ENCODE results near the gene SAA1.

SAA1 gene

GRCh38 chr11:18310800-18311340, 44.8 kb downstream of the SAA1 start:
- DNase-seq (ENCODE audit: low read depth in 2 of 2) = no peak

GRCh38 chr11:18312012-18312411, 45.9 kb downstream of the SAA1 start:
- DNase-seq (ENCODE audit: low read depth in 2 of 2) = no peak

- DNase-seq (ENCODE audit: low read depth in 2 of 2) = no peak
Measured at GRCh38 chr11:18312663-18313420, 46.8 kb downstream of the SAA1 start.

- DNase-seq (ENCODE audit: low read depth in 2 of 2) = no peak
Measured at GRCh38 chr11:18313965-18314763, 48.1 kb downstream of the SAA1 start.

GRCh38 chr11:18314784-18315523, 48.9 kb downstream of the SAA1 start:
- DNase-seq (ENCODE audit: low read depth in 2 of 2) = no peak

- DNase-seq (ENCODE audit: low read depth in 2 of 2) = no peak
Measured at GRCh38 chr11:18315893-18316292, 49.8 kb downstream of the SAA1 start.

GRCh38 chr11:18317551-18317950, 51.5 kb downstream of the SAA1 start:
- no peak for DNase-seq (ENCODE audit: low read depth in 2 of 2)

All from stimulated activated CD8-positive, alpha-beta memory T cell treated with anti-CD3 and anti-CD28 coated beads, Interleukin-15, amount 100 ng/mL, for 48 hours (primary cell).